ENCODE data around the gene ACOT7.

Gene ACOT7

DNA sequence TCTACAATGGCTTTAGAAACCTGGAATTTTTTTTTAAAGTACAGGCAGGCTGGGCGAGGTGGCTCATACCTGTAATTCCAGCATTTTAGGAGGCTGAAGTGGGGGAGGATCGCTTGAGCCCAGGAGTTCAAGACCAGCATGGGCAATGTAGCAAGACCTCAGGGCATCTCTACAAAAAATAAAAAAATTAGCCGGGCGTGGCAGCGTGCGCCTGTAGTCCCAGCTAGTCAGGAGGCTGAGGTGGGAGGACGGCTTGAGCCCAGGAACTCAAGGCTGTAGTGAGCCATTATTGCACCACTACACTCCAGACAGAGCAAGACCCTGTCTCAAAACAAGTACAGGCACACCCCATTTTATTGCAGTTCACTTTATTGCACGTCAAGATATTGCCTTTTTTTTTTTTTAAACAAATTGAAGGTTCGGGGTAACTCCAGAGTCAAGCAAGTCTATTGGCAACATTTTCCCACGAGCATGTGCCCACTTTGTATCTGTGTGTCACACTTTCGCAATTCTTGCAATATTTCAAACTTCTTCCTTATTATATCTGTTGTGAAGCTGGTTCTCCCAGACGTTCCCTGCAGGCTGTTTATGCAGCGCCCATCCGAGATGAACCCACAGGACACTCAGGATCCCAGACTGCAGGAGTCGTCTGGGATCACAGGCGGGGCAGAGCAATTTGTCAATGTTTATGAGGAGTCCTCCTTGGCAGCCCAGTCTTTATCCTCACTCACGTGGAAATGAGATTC is 21.5 kb upstream of the ACOT7 start:
- Histone ChIP-seq H3K4me1 (ENCODE audit: low read length) (peaks cover 4% of the 10 kb centered on the region; the same call in 1 of the 2 replicates), H2AFZ (ENCODE audit: low read length) (0 out of 2 replicates have a peak overlapping the region, but pooled peaks have one; percentile 29), H3K9ac (ENCODE audit: low read length) (no peak overlapping the region), H3K9me3 (replicated peaks; ENCODE audit: insufficient read depth, low read length) (no peaks in the 10 kb centered on the region), H3K27me3 (replicated peaks; ENCODE audit: insufficient read depth, low read length) (peaks cover 76% of the 10 kb centered on the region), H3K79me2 (ENCODE audit: low read length) (no peaks in the 10 kb centered on the region), H3K36me3 (replicated peaks; ENCODE audit: insufficient read depth, low read length) (no peaks in the 10 kb centered on the region), H3K27ac (ENCODE audit: low read length) (no peak overlapping the region), H4K20me1 (ENCODE audit: insufficient read depth, low read length) (no peaks in the 10 kb centered on the region), H3F3A (ENCODE audit: insufficient read depth, low read length) (peaks cover 5% of the 10 kb centered on the region; the same call in 1 of the 2 replicates), H3K9me2 (replicated peaks; ENCODE audit: insufficient read depth, low read length) (no peaks in the 10 kb centered on the region), H3K4me2 (ENCODE audit: low read depth, low read length) (peak overlapping the region; percentile 75), H3K4me3 (ENCODE audit: low read length) (peak overlapping the region; percentile 11)
- TF ChIP-seq EZH2phosphoT487 (IDR thresholded peaks at IDR 0.05; ENCODE audit: low read length) (no peak), EZH2 (optimal IDR thresholded peaks at IDR 0.05; ENCODE audit: low read depth, low read length) (no peak)
- TF ChIP-seq, protein P1, sequence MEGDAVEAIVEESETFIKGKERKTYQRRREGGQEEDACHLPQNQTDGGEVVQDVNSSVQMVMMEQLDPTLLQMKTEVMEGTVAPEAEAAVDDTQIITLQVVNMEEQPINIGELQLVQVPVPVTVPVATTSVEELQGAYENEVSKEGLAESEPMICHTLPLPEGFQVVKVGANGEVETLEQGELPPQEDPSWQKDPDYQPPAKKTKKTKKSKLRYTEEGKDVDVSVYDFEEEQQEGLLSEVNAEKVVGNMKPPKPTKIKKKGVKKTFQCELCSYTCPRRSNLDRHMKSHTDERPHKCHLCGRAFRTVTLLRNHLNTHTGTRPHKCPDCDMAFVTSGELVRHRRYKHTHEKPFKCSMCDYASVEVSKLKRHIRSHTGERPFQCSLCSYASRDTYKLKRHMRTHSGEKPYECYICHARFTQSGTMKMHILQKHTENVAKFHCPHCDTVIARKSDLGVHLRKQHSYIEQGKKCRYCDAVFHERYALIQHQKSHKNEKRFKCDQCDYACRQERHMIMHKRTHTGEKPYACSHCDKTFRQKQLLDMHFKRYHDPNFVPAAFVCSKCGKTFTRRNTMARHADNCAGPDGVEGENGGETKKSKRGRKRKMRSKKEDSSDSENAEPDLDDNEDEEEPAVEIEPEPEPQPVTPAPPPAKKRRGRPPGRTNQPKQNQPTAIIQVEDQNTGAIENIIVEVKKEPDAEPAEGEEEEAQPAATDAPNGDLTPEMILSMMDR (IDR thresholded peaks at IDR 0.05; ENCODE audit: low read length): no peak
- no peak for DNase-seq

DNA sequence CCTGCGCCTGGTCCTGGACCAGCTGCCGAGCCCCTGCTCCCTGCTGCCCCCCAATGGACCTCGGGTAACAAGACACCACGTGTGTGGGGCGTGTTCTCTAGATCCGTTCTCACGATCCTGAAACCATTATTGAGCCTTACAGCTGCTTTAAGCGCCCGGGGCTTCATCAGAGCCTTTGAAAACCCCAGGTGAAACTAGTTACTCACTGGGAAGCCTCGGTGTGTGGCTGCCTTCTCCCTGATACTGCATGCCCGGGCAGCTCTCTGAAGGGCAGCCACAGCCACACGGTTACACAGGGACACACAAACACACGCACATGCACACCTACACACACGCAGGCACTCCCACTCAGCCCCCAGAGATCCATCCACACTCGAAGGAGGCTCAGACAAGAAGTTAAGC is 20.9 kb upstream of the ACOT7 start:
- H2AFZ ChIP-seq (ENCODE audit: low read length): 0 out of 2 replicates have a peak overlapping the region, but pooled peaks have one; percentile 29
- TF ChIP-seq EZH2 (optimal IDR thresholded peaks at IDR 0.05; ENCODE audit: low read depth, low read length): no peak
- TF ChIP-seq, protein P1 (IDR thresholded peaks at IDR 0.05; ENCODE audit: low read length): peak; percentile 82
- DNase-seq: peak; percentile 89
- H3K9me3 ChIP-seq (replicated peaks; ENCODE audit: insufficient read depth, low read length): no peaks in the 10 kb centered on the region
- H3K27me3 ChIP-seq (replicated peaks; ENCODE audit: insufficient read depth, low read length): peaks cover 72% of the 10 kb centered on the region
- H4K20me1 ChIP-seq (ENCODE audit: insufficient read depth, low read length): no peaks in the 10 kb centered on the region
- H3K4me3 ChIP-seq (ENCODE audit: low read length): peak overlapping the region; percentile 11
- H3K79me2 ChIP-seq (ENCODE audit: low read length): no peaks in the 10 kb centered on the region
- H3K36me3 ChIP-seq (replicated peaks; ENCODE audit: insufficient read depth, low read length): no peaks in the 10 kb centered on the region
- H3K4me2 ChIP-seq (ENCODE audit: low read depth, low read length): peak overlapping the region; percentile 75
- no peaks in the 10 kb centered on the region for H3K9me2 ChIP-seq (replicated peaks; ENCODE audit: insufficient read depth, low read length)
- H3K4me1 ChIP-seq (ENCODE audit: low read length): peaks cover 4% of the 10 kb centered on the region; the same call in 1 of the 2 replicates
- H3K27ac ChIP-seq (ENCODE audit: low read length): no peak overlapping the region
- H3K9ac ChIP-seq (ENCODE audit: low read length): no peak overlapping the region
- H3F3A ChIP-seq (ENCODE audit: insufficient read depth, low read length): peaks cover 5% of the 10 kb centered on the region; the same call in 1 of the 2 replicates

DNA sequence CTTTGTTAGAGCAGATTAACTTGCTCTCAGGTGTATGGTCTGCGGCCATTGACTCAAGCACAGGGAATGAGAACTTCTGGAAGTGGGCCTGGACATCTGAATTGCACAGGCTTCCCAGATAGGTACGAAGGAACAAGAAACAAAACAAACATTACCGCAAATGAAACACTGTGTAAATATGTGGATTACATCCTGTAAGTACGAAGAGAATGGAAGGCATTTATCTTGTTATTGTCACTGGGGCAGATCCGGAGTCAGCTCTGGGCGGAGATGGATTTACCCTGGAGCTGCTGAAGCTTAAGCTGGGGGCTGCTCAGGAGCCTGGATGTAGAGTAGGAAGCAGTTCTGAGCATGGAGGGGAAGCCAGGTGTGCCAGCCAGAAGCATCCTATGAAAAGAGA is 19.3 kb upstream of the ACOT7 start:
- Histone ChIP-seq H4K20me1 (ENCODE audit: insufficient read depth, low read length) (no peaks in the 10 kb centered on the region), H3K4me3 (ENCODE audit: low read length) (no peak overlapping the region), H3K36me3 (replicated peaks; ENCODE audit: insufficient read depth, low read length) (no peaks in the 10 kb centered on the region), H3K4me1 (ENCODE audit: low read length) (peaks cover 4% of the 10 kb centered on the region; the same call in 1 of the 2 replicates), H3K9me3 (replicated peaks; ENCODE audit: insufficient read depth, low read length) (no peaks in the 10 kb centered on the region), H2AFZ (ENCODE audit: low read length) (no peak overlapping the region), H3K27me3 (replicated peaks; ENCODE audit: insufficient read depth, low read length) (peaks cover 69% of the 10 kb centered on the region), H3K9ac (ENCODE audit: low read length) (no peak overlapping the region), H3K4me2 (ENCODE audit: low read depth, low read length) (no peak overlapping the region), H3K9me2 (replicated peaks; ENCODE audit: insufficient read depth, low read length) (no peaks in the 10 kb centered on the region), H3K79me2 (ENCODE audit: low read length) (no peaks in the 10 kb centered on the region), H3F3A (ENCODE audit: insufficient read depth, low read length) (peaks cover 5% of the 10 kb centered on the region; the same call in 1 of the 2 replicates), H3K27ac (ENCODE audit: low read length) (no peak overlapping the region)
- DNase-seq: no peak
- no peak for TF ChIP-seq EZH2phosphoT487 (IDR thresholded peaks at IDR 0.05; ENCODE audit: low read length)
- no peak for TF ChIP-seq EZH2 (optimal IDR thresholded peaks at IDR 0.05; ENCODE audit: low read depth, low read length)
- TF ChIP-seq, protein P1 (IDR thresholded peaks at IDR 0.05; ENCODE audit: low read length): no peak
